PFSK-1 (cell line): Measurements from ENCODE around the gene PLXND1.

Experiments
- FOXP2 ChIP-seq: optimal IDR thresholded peaks from 2 replicates; pipeline ENCODE3; 2011; ENCODE audit warnings: borderline replicate concordance, control low read depth, inconsistent platforms; ENCODE audit not compliant: insufficient read depth; ENCODE audit errors: extremely low read length, extremely low read depth
- POLR2AphosphoS5 ChIP-seq: IDR thresholded peaks from 2 replicates; pipeline ENCODE4 v1.6.1; 2012; ENCODE audit warnings: low read depth, mild to moderate bottlenecking, control low read depth, low read length, moderate library complexity
- REST ChIP-seq, 2 experiments: IDR thresholded peaks; 2 replicates each; pipeline versions ENCODE4 v1.6.1 to v1.8.0; 2011 to 2012; ENCODE audit warnings: low read depth in 2 of 2, low read length in 2 of 2, control low read depth in 1 of 2, inconsistent platforms in 1 of 2, mild to moderate bottlenecking in 1 of 2, moderate library complexity in 1 of 2; ENCODE audit not compliant: insufficient read depth in 1 of 2
- SIN3A ChIP-seq: IDR thresholded peaks from 2 replicates; pipeline ENCODE4 v1.6.1; 2012; ENCODE audit warnings: mild to moderate bottlenecking, low read length, moderate library complexity, borderline replicate concordance; ENCODE audit not compliant: insufficient read depth
- TAF1 ChIP-seq: IDR thresholded peaks from 2 replicates; pipeline ENCODE4 v1.6.1; 2012; ENCODE audit warnings: low read length, control low read depth, borderline replicate concordance; ENCODE audit not compliant: insufficient read depth

Gene PLXND1

GRCh38 chr3:129577925-129578786 lies 28.3 kb downstream of the PLXND1 start:
- no peak for TF ChIP-seq FOXP2
- no peak for TF ChIP-seq TAF1
- TF ChIP-seq SIN3A: no peak
- no peak for TF ChIP-seq POLR2AphosphoS5
- TF ChIP-seq REST (IDR thresholded peaks at IDR 0.05; ENCODE audit: insufficient read depth in 1 of 2, low read depth in 2 of 2, low read length in 2 of 2): no peak

GRCh38 chr3:129577366-129577765 lies 29.1 kb downstream of the PLXND1 start:
- TF ChIP-seq POLR2AphosphoS5 (no peak), REST (IDR thresholded peaks at IDR 0.05; ENCODE audit: insufficient read depth in 1 of 2, low read depth in 2 of 2, low read length in 2 of 2) (no peak), TAF1 (no peak), FOXP2 (no peak), SIN3A (no peak)

GRCh38 chr3:129576514-129577352 lies 29.7 kb downstream of the PLXND1 start:
- TF ChIP-seq TAF1 (no peak), POLR2AphosphoS5 (no peak), SIN3A (no peak), REST (IDR thresholded peaks at IDR 0.05; ENCODE audit: insufficient read depth in 1 of 2, low read depth in 2 of 2, low read length in 2 of 2) (no peak), FOXP2 (no peak)

GRCh38 chr3:129575997-129576384 lies 30.5 kb downstream of the PLXND1 start:
- no peak for TF ChIP-seq REST (IDR thresholded peaks at IDR 0.05; ENCODE audit: insufficient read depth in 1 of 2, low read depth in 2 of 2, low read length in 2 of 2)
- no peak for TF ChIP-seq TAF1
- TF ChIP-seq FOXP2: no peak
- no peak for TF ChIP-seq SIN3A
- no peak for TF ChIP-seq POLR2AphosphoS5
